Body of pancreas (tissue), 4 donors: Measurements from ENCODE around the gene SCN8A.

Source experiments
- POLR2A ChIP-seq, 3 donors: fragments of 450-650 bp; IDR thresholded peaks; one replicate each; pipeline ENCODE4 v1.6.1; 2016; ENCODE audit warnings: antibody characterized with exemption in 3 of 3, mild to moderate bottlenecking in 2 of 3
- TF ChIP-seq, protein P1 (sequence below), 7 experiments: fragments of 450-650 bp in 4 of 7; fragments of 200-600 bp in 3 of 7; sonication (generic) in 3 of 7; IDR thresholded peaks; one replicate each; pipeline ENCODE4 v1.5.1; 2016 to 2019; ENCODE audit warnings: antibody characterized with exemption in 7 of 7

DNA sequence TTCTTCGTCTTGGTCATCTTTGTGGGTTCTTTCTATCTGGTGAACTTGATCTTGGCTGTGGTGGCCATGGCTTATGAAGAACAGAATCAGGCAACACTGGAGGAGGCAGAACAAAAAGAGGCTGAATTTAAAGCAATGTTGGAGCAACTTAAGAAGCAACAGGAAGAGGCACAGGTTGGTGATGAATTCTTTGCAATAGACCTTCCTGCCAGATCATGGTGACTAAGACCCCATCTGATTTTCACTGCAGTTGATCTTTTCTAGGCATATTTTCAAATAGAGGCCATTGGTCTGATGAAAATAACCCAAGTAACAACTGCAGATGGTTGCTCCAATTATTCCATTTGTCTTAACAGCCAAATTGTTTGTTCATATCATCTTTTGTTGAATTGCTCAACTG lies 114.4 kb downstream of the SCN8A start:
- TF ChIP-seq POLR2A (IDR thresholded peaks at IDR 0.05) = no peak
- TF ChIP-seq, protein P1, sequence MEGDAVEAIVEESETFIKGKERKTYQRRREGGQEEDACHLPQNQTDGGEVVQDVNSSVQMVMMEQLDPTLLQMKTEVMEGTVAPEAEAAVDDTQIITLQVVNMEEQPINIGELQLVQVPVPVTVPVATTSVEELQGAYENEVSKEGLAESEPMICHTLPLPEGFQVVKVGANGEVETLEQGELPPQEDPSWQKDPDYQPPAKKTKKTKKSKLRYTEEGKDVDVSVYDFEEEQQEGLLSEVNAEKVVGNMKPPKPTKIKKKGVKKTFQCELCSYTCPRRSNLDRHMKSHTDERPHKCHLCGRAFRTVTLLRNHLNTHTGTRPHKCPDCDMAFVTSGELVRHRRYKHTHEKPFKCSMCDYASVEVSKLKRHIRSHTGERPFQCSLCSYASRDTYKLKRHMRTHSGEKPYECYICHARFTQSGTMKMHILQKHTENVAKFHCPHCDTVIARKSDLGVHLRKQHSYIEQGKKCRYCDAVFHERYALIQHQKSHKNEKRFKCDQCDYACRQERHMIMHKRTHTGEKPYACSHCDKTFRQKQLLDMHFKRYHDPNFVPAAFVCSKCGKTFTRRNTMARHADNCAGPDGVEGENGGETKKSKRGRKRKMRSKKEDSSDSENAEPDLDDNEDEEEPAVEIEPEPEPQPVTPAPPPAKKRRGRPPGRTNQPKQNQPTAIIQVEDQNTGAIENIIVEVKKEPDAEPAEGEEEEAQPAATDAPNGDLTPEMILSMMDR (IDR thresholded peaks at IDR 0.05) = no peak
